Measurements from ENCODE around the gene RAB5IF. TPM values are rescaled to one million over a fixed set of nuclear protein-coding genes. Genes with fewer than 3 reads are reported as not detected.
A peak's percentile ranks its signal among the peaks of the same experiment; 100 is the strongest.

RAB5IF gene
- total and polyA plus RNA-seq, 2 experiments from 2014 or later, result 88.0 to 162 TPM

- Histone ChIP-seq H3K27ac (no peak overlapping the region), H3K27me3 (no peaks in the 10 kb centered on the region), H3K4me3 (no peak overlapping the region), H3K4me1 (ENCODE audit: low read depth) (no peaks in the 10 kb centered on the region), H3K36me3 (peaks cover 43% of the 10 kb centered on the region), H3K9me3 (ENCODE audit: low read depth) (no peaks in the 10 kb centered on the region)
- no peak for TF ChIP-seq CTCF (IDR thresholded peaks at IDR 0.05; ENCODE audit: low read depth, low read length)
- DNase-seq (ENCODE audit: low read depth in 1 of 2, low spot score in 1 of 2), result no peak
Observed at GRCh38 chr20:36582821-36583220, 22.8 kb upstream of the RAB5IF start.

GRCh38 chr20:36584018-36584481 is 21.5 kb upstream of the RAB5IF start:
- peaks cover 41% of the 10 kb centered on the region for H3K36me3 ChIP-seq
- DNase-seq (ENCODE audit: low read depth in 1 of 2, low spot score in 1 of 2), result no peak
- no peak overlapping the region for H3K27ac ChIP-seq
- no peaks in the 10 kb centered on the region for H3K27me3 ChIP-seq
- no peaks in the 10 kb centered on the region for H3K9me3 ChIP-seq (ENCODE audit: low read depth)
- no peak overlapping the region for H3K4me3 ChIP-seq
- no peaks in the 10 kb centered on the region for H3K4me1 ChIP-seq (ENCODE audit: low read depth)
- TF ChIP-seq CTCF (IDR thresholded peaks at IDR 0.05; ENCODE audit: low read depth, low read length), result no peak

GRCh38 chr20:36585410-36586125 is 20.0 kb upstream of the RAB5IF start:
- no peak overlapping the region for H3K4me3 ChIP-seq
- H3K36me3 ChIP-seq, result peaks cover 29% of the 10 kb centered on the region
- DNase-seq (ENCODE audit: low read depth in 1 of 2, low spot score in 1 of 2), result no peak
- H3K27ac ChIP-seq, result no peak overlapping the region
- H3K27me3 ChIP-seq, result no peaks in the 10 kb centered on the region
- TF ChIP-seq CTCF (IDR thresholded peaks at IDR 0.05; ENCODE audit: low read depth, low read length), result no peak
- no peaks in the 10 kb centered on the region for H3K4me1 ChIP-seq (ENCODE audit: low read depth)
- no peaks in the 10 kb centered on the region for H3K9me3 ChIP-seq (ENCODE audit: low read depth)

GRCh38 chr20:36587388-36588070 is 18.1 kb upstream of the RAB5IF start:
- H3K36me3 ChIP-seq, result peaks cover 21% of the 10 kb centered on the region

GRCh38 chr20:36591281-36591680 is 14.3 kb upstream of the RAB5IF start:
- Histone ChIP-seq H3K36me3 (peaks cover 11% of the 10 kb centered on the region), H3K27ac (no peak overlapping the region)
- DNase-seq (ENCODE audit: low read depth in 1 of 2, low spot score in 1 of 2), result no peak

More at GRCh38 chr20:36587388-36588070, 18.1 kb upstream of the RAB5IF start:
- no peak for DNase-seq (ENCODE audit: low read depth in 1 of 2, low spot score in 1 of 2)
- TF ChIP-seq CTCF (IDR thresholded peaks at IDR 0.05; ENCODE audit: low read depth, low read length), result no peak
- H3K27me3 ChIP-seq, result no peaks in the 10 kb centered on the region
- no peaks in the 10 kb centered on the region for H3K9me3 ChIP-seq (ENCODE audit: low read depth)
- peak overlapping the region; percentile 23 for H3K27ac ChIP-seq
- no peak overlapping the region for H3K4me3 ChIP-seq
- no peaks in the 10 kb centered on the region for H3K4me1 ChIP-seq (ENCODE audit: low read depth)

More at GRCh38 chr20:36591281-36591680, 14.3 kb upstream of the RAB5IF start:
- H3K27me3 ChIP-seq, result no peaks in the 10 kb centered on the region
- no peak for TF ChIP-seq CTCF (IDR thresholded peaks at IDR 0.05; ENCODE audit: low read depth, low read length)
- no peaks in the 10 kb centered on the region for H3K4me1 ChIP-seq (ENCODE audit: low read depth)
- no peak overlapping the region for H3K4me3 ChIP-seq
- no peaks in the 10 kb centered on the region for H3K9me3 ChIP-seq (ENCODE audit: low read depth)

Data from cardiac muscle cell (in vitro differentiated cells and primary cell).